ENCODE results near the gene AMELX. TPM values are rescaled to one million over a fixed set of nuclear protein-coding genes. Genes with fewer than 3 reads are reported as not detected.

Gene AMELX
- not detected for total RNA-seq

DNA sequence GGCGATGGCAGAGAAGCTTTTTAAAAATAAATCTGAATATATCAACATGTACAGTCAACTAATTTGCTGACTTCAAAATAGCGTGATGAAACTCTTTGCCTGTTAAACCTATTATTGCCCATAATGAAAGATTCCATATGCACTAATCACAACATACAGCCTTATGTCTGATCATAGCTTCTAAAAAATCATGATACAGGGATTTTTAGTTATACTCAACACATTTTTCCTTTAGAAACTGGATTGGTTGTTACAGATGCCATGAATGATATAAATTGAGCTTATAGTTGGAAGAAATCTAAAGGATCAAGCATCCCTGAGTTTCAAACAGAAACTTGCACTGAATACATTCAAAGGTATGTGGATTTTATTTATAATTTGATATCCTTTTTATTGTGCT, at the start of gene AMELX:
TSS of gene AMELX (plus strand) at position 301 of the 400 bp plus-strand sequence. CDS start 1,376 bp downstream, outside the sequence.
- Histone ChIP-seq H3K27me3 (no peaks in the 10 kb centered on the region), H3K9ac (ENCODE audit: low read depth in 2 of 2, low read length in 2 of 2) (no peak within 1 kb of the TSS), H3K4me1 (no peaks in the 10 kb centered on the region), H3K36me3 (no peaks in the 10 kb centered on the region), H3K27ac (no peak within 1 kb of the TSS), H3K9me3 (no peaks in the 10 kb centered on the region), H3K4me3 (no peak within 1 kb of the TSS)
- no peak for TF ChIP-seq CTCF (IDR thresholded peaks at IDR 0.05)
- DNase-seq = no peak
- intact Hi-C loops (cut with DNase I) = no loop called here

GRCh38 chrX:11244636-11245035, 48.6 kb upstream of the AMELX start:
- no peak overlapping the region for H3K9ac ChIP-seq (ENCODE audit: low read depth in 2 of 2, low read length in 2 of 2)
- intact Hi-C loops (cut with DNase I) = no loop called here
- no peaks in the 10 kb centered on the region for H3K9me3 ChIP-seq

DNA sequence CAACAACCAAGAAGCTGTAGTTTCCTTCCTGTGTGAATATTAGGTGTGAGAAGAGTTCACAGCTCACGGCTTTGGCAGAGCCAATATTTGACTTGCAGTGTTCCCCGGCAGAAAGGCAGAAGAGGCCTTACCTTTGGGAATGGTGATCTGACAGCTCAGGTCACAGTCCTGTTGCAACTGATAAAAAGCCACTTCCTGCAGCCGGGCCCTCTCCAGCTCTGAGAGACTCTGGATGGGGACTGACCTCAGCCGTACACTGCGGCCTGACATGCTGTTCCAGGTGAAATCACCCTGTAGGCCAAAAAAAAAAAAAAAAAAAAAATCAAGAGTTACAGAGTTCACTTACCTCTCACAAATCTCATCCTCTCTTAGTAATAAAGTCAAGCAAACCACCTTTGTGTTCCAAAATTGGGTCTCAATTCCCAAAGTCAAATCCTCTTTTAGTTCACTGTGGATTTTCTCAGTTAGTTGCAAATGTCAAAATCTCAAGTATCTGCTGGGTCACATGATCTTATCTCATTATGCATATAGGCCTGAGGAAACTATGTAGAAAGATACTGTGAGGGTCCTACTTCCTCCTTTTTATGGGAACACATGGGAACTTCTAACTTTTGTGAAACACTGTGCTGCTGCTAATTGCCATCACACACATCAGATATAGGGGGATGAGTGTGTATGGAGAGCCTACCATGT, 38.6 kb upstream of the AMELX start:
- no peak for DNase-seq
- Histone ChIP-seq H3K27ac (no peak overlapping the region), H3K9me3 (no peaks in the 10 kb centered on the region), H3K9ac (ENCODE audit: low read depth in 2 of 2, low read length in 2 of 2) (no peak overlapping the region), H3K27me3 (no peaks in the 10 kb centered on the region), H3K36me3 (no peaks in the 10 kb centered on the region), H3K4me1 (no peaks in the 10 kb centered on the region), H3K4me3 (no peak overlapping the region)
- no peak for TF ChIP-seq CTCF (IDR thresholded peaks at IDR 0.05)
- intact Hi-C loops (cut with DNase I) = no loop called here

More at GRCh38 chrX:11244636-11245035, 48.6 kb upstream of the AMELX start:
- Histone ChIP-seq H3K4me3 (no peak overlapping the region), H3K4me1 (no peaks in the 10 kb centered on the region), H3K27ac (no peak overlapping the region), H3K27me3 (no peaks in the 10 kb centered on the region), H3K36me3 (no peaks in the 10 kb centered on the region)
- no peak for DNase-seq
- no peak for TF ChIP-seq CTCF (IDR thresholded peaks at IDR 0.05)

DNA sequence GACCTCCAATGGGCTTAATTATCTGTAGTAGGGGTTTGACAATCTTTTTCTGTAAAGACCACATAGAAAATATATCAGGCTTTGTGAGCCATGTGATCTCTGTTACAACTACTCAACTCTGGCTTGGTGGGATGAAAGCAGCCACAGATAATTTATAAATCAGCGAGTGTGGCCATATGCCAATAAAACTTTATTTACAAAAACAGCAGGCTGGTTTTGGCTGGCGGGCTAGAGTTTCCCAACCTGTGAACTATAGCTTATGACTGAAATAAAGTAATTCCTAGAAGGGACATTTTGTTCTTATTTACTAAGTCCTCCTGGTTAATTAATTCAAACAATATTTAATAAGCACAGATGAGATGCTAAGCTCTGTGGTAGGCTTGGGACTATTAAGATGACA, 35.9 kb upstream of the AMELX start:
- Histone ChIP-seq H3K9me3 (no peaks in the 10 kb centered on the region), H3K36me3 (no peaks in the 10 kb centered on the region), H3K27me3 (no peaks in the 10 kb centered on the region), H3K9ac (ENCODE audit: low read depth in 2 of 2, low read length in 2 of 2) (no peak overlapping the region), H3K4me1 (no peaks in the 10 kb centered on the region), H3K27ac (no peak overlapping the region), H3K4me3 (no peak overlapping the region)
- intact Hi-C loops (cut with DNase I) = no loop called here
- TF ChIP-seq CTCF (IDR thresholded peaks at IDR 0.05) = no peak
- DNase-seq = no peak

DNA sequence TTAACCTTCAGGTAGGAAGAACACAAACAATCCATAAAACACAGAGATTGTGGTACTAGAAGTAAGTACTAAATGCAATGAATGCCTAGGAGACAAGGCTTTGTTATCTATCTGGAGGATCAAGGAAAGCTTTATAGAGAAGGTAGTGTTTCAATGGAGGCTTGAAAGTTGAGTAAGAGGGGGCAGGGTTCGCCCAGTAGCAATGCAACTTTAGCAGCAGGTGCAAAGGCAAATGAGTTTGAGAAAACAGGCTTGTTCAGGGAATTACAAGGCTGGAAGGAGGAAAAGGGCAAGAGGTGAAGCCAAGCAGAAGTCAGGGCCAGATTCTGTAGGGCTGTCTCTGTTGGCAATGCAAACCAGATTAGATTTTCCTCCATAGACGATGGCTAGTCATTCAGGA, 35.5 kb upstream of the AMELX start:
- Histone ChIP-seq H3K9me3 (no peaks in the 10 kb centered on the region), H3K4me3 (no peak overlapping the region), H3K36me3 (no peaks in the 10 kb centered on the region), H3K9ac (ENCODE audit: low read depth in 2 of 2, low read length in 2 of 2) (no peak overlapping the region), H3K27me3 (no peaks in the 10 kb centered on the region), H3K27ac (no peak overlapping the region), H3K4me1 (no peaks in the 10 kb centered on the region)
- TF ChIP-seq CTCF (IDR thresholded peaks at IDR 0.05) = no peak
- intact Hi-C loops (cut with DNase I) = no loop called here
- DNase-seq = no peak

All from colonic mucosa (tissue), 4 donors.